Measurements from ENCODE around the gene CCBE1. TPM values are rescaled to one million over a fixed set of nuclear protein-coding genes. Genes with fewer than 3 reads are reported as not detected.

CCBE1 gene
- total RNA-seq, 1 experiment from 2014 or later = 28.9 TPM

GRCh38 chr18:59736061-59736460 is 38.8 kb upstream of the CCBE1 start:
- no peak overlapping the region for H3K4me3 Mint-ChIP-seq (ENCODE audit: unreplicated experiment)
- TF ChIP-seq CTCF (IDR thresholded peaks at IDR 0.05; ENCODE audit: unreplicated experiment) = no peak
- intact Hi-C loops (cut with micrococcal nuclease) = no loop called here
- no peaks in the 10 kb centered on the region for H3K4me1 Mint-ChIP-seq (ENCODE audit: insufficient read depth, unreplicated experiment)
- H3K27me3 Mint-ChIP-seq (ENCODE audit: insufficient read depth, unreplicated experiment) = no peaks in the 10 kb centered on the region
- no peak overlapping the region for H3K27ac Mint-ChIP-seq (ENCODE audit: low read depth, unreplicated experiment)
- CTCF ChIA-PET = interaction anchor here (1.6 kb wide), 1 partner anchor 104 kb away, joined by 3 read pairs; no protein-coding TSS in a partner anchor
- no peak for DNase-seq (ENCODE audit: unreplicated experiment)
- H3K9me3 Mint-ChIP-seq (ENCODE audit: unreplicated experiment) = peaks cover 9% of the 10 kb centered on the region
- H3K36me3 Mint-ChIP-seq (ENCODE audit: insufficient read depth, unreplicated experiment) = no peaks in the 10 kb centered on the region
- POLR2A ChIA-PET = no interaction called here
- no TSS peak for BruUV-seq (replicated peaks)

- Mint-ChIP-seq H3K4me1 (ENCODE audit: insufficient read depth, unreplicated experiment) (peaks cover under 1% of the 10 kb centered on the region), H3K4me3 (ENCODE audit: unreplicated experiment) (no peak overlapping the region), H3K9me3 (ENCODE audit: unreplicated experiment) (peaks cover 9% of the 10 kb centered on the region), H3K36me3 (ENCODE audit: insufficient read depth, unreplicated experiment) (no peaks in the 10 kb centered on the region), H3K27me3 (ENCODE audit: insufficient read depth, unreplicated experiment) (no peaks in the 10 kb centered on the region), H3K27ac (ENCODE audit: low read depth, unreplicated experiment) (no peak overlapping the region)
- ChIA-PET POLR2A (no interaction called here), CTCF (interaction anchor here (0.6 to 2.0 kb wide), 4 partner anchors 38 to 330 kb away, joined by 3 to 9 read pairs (median 4); partner anchors contain the start of gene CCBE1)
- DNase-seq (ENCODE audit: unreplicated experiment) = no peak
- no peak for TF ChIP-seq CTCF (IDR thresholded peaks at IDR 0.05; ENCODE audit: unreplicated experiment)
- intact Hi-C loops (cut with micrococcal nuclease) = no loop called here
- BruUV-seq (replicated peaks) = no TSS peak
These were observed 38.1 kb upstream of the CCBE1 start for GRCh38 chr18:59735269-59735860.

- CTCF ChIA-PET = interaction anchor here (0.5 to 2.0 kb wide), 4 partner anchors 8 to 916 kb away, joined by 3 to 9 read pairs (median 3); no protein-coding TSS in a partner anchor
- H3K27me3 Mint-ChIP-seq (ENCODE audit: insufficient read depth, unreplicated experiment) = no peaks in the 10 kb centered on the region
- POLR2A ChIA-PET = interaction anchor here (0.5 to 1.3 kb wide), 2 partner anchors 11 to 149 kb away, joined by 3 to 4 read pairs; no protein-coding TSS in a partner anchor
These were observed 36.2 kb upstream of the CCBE1 start for GRCh38 chr18:59733421-59733820.

GRCh38 chr18:59730896-59731295 is 33.7 kb upstream of the CCBE1 start:
- BruUV-seq (replicated peaks) = no TSS peak
- DNase-seq (ENCODE audit: unreplicated experiment) = no peak
- no peak overlapping the region for H3K27ac Mint-ChIP-seq (ENCODE audit: low read depth, unreplicated experiment)
- intact Hi-C loops (cut with micrococcal nuclease) = no loop called here
- ChIA-PET CTCF (interaction anchor here (0.9 to 2.0 kb wide), 4 partner anchors 12 to 271 kb away, joined by 3 to 10 read pairs (median 4); no protein-coding TSS in a partner anchor), POLR2A (no interaction called here)
- peaks cover 7% of the 10 kb centered on the region for H3K9me3 Mint-ChIP-seq (ENCODE audit: unreplicated experiment)
- H3K27me3 Mint-ChIP-seq (ENCODE audit: insufficient read depth, unreplicated experiment) = no peaks in the 10 kb centered on the region
- no peaks in the 10 kb centered on the region for H3K36me3 Mint-ChIP-seq (ENCODE audit: insufficient read depth, unreplicated experiment)
- H3K4me3 Mint-ChIP-seq (ENCODE audit: unreplicated experiment) = no peak overlapping the region
- no peak for TF ChIP-seq CTCF (IDR thresholded peaks at IDR 0.05; ENCODE audit: unreplicated experiment)
- H3K4me1 Mint-ChIP-seq (ENCODE audit: insufficient read depth, unreplicated experiment) = peaks cover 13% of the 10 kb centered on the region

More at GRCh38 chr18:59733421-59733820, 36.2 kb upstream of the CCBE1 start:
- H3K9me3 Mint-ChIP-seq (ENCODE audit: unreplicated experiment) = peaks cover under 1% of the 10 kb centered on the region
- intact Hi-C loops (cut with micrococcal nuclease) = no loop called here
- no peak for TF ChIP-seq CTCF (IDR thresholded peaks at IDR 0.05; ENCODE audit: unreplicated experiment)
- H3K4me1 Mint-ChIP-seq (ENCODE audit: insufficient read depth, unreplicated experiment) = peaks cover 13% of the 10 kb centered on the region
- H3K4me3 Mint-ChIP-seq (ENCODE audit: unreplicated experiment) = no peak overlapping the region
- H3K27ac Mint-ChIP-seq (ENCODE audit: low read depth, unreplicated experiment) = no peak overlapping the region
- no peaks in the 10 kb centered on the region for H3K36me3 Mint-ChIP-seq (ENCODE audit: insufficient read depth, unreplicated experiment)
- no TSS peak for BruUV-seq (replicated peaks)
- no peak for DNase-seq (ENCODE audit: unreplicated experiment)
